Measurements from ENCODE around the gene XRCC3.

Gene XRCC3

GRCh38 chr14:103659631-103660030, 55.6 kb downstream of the XRCC3 start (continued):
- TF ChIP-seq PATZ1 (tag by site-specific recombination; IDR thresholded peaks at IDR 0.05) (no peak), ZNF324 (tag by site-specific recombination; IDR thresholded peaks at IDR 0.05) (no peak), ATF2 (tag by site-specific recombination; IDR thresholded peaks at IDR 0.05; ENCODE audit: low read depth) (no peak), ZNF658 (tag by site-specific recombination; IDR thresholded peaks at IDR 0.05) (no peak)

GRCh38 chr14:103657471-103657870, 57.8 kb downstream of the XRCC3 start:
- CTCF ChIA-PET, result no interaction called here
- H3K27ac ChIP-seq (ENCODE audit: extremely low read depth, low read depth, low read length), result no peak overlapping the region
- no peaks in the 10 kb centered on the region for H3K9me3 ChIP-seq (ENCODE audit: control insufficient read depth, insufficient read depth, low read depth, low read length)
- POLR2A ChIA-PET, result interaction anchor here (0.8 kb wide), 1 partner anchor 23 kb away, joined by 3 read pairs; no protein-coding TSS in a partner anchor
- peaks cover 38 to 82% of the 10 kb centered on the region in 2 experiments for H3K36me3 ChIP-seq (ENCODE audit: control insufficient read depth in 2 of 2, insufficient read depth in 1 of 2, low read length in 2 of 2)
- no peak for TF ChIP-seq KLF17 (tag by site-specific recombination; IDR thresholded peaks at IDR 0.05)
- H3K4me3 ChIP-seq (ENCODE audit: low read depth, low read length), result no peak overlapping the region
- H3K4me1 ChIP-seq (ENCODE audit: control insufficient read depth, insufficient read depth, low read length), result no peaks in the 10 kb centered on the region

GRCh38 chr14:103656756-103657133, 58.5 kb downstream of the XRCC3 start:
- CTCF ChIA-PET, result interaction anchor here (1.5 kb wide), 1 partner anchor 8 kb away, joined by 4 read pairs; no protein-coding TSS in a partner anchor
- H3K4me1 ChIP-seq (ENCODE audit: control insufficient read depth, insufficient read depth, low read length), result no peaks in the 10 kb centered on the region
- peaks cover 38 to 76% of the 10 kb centered on the region in 2 experiments for H3K36me3 ChIP-seq (ENCODE audit: control insufficient read depth in 2 of 2, insufficient read depth in 1 of 2, low read length in 2 of 2)
- no peak overlapping the region for H3K27ac ChIP-seq (ENCODE audit: extremely low read depth, low read depth, low read length)
- no peaks in the 10 kb centered on the region for H3K9me3 ChIP-seq (ENCODE audit: control insufficient read depth, insufficient read depth, low read depth, low read length)
- no peak overlapping the region for H3K4me3 ChIP-seq (ENCODE audit: low read depth, low read length)
- TF ChIP-seq ZNF280D (tag by site-specific recombination; IDR thresholded peaks at IDR 0.05), result no peak
- TF ChIP-seq ZNF473 (tag by site-specific recombination; IDR thresholded peaks at IDR 0.05), result no peak
- no peak for TF ChIP-seq KLF16 (tag by site-specific recombination; IDR thresholded peaks at IDR 0.05)
- no peak for TF ChIP-seq MEIS1 (CRISPR knock-in tag; IDR thresholded peaks at IDR 0.05; ENCODE audit: borderline replicate concordance)
- no peak for TF ChIP-seq ZNF600 (tag by site-specific recombination; IDR thresholded peaks at IDR 0.05)
- TF ChIP-seq ZNF580 (tag by site-specific recombination; IDR thresholded peaks at IDR 0.05), result no peak
- POLR2A ChIA-PET, result interaction anchor here (0.5 to 0.8 kb wide), 2 partner anchors 14 to 23 kb away, joined by 3 read pairs; no protein-coding TSS in a partner anchor

Measured in HEK293 (cell line).